Trophoblast cell (in vitro differentiated cells and primary cell): ENCODE results near the gene XPR1.

Experiments
- DNase-seq, 2 donors: peaks; one replicate each; pipeline ENCODE4 v3.0.0-alpha.2; 2016
- H2AFZ ChIP-seq: 2 replicates; pipeline ENCODE4 v1.6.1; 2013; ENCODE audit warnings: low read length, moderate library complexity, mild to moderate bottlenecking; ENCODE audit not compliant: insufficient read depth, poor library complexity
- H2AK5ac ChIP-seq: 2 replicates; pipeline ENCODE4 v1.6.1; 2013; ENCODE audit warnings: mild to moderate bottlenecking, low read length
- H2BK120ac ChIP-seq: 2 replicates; pipeline ENCODE4 v1.6.1; 2013; ENCODE audit warnings: low read length, mild to moderate bottlenecking, moderate library complexity; ENCODE audit not compliant: insufficient read depth, poor library complexity
- H2BK12ac ChIP-seq: 2 replicates; pipeline ENCODE4 v1.6.1; 2013; ENCODE audit warnings: mild to moderate bottlenecking, low read length, moderate library complexity
- H2BK5ac ChIP-seq: 2 replicates; pipeline ENCODE4 v1.6.1; 2013; ENCODE audit warnings: low read length, low read depth, moderate library complexity, mild to moderate bottlenecking; ENCODE audit not compliant: poor library complexity
- H3K14ac ChIP-seq: 2 replicates; pipeline ENCODE4 v1.6.1; 2013; ENCODE audit warnings: mild to moderate bottlenecking, low read length
- H3K18ac ChIP-seq: 2 replicates; pipeline ENCODE4 v1.6.1; 2013; ENCODE audit warnings: mild to moderate bottlenecking, low read length
- H3K23ac ChIP-seq: 2 replicates; pipeline ENCODE4 v1.6.1; 2013; ENCODE audit warnings: low read length
- H3K27ac ChIP-seq: 2 replicates; pipeline ENCODE4 v1.5.1; 2013; ENCODE audit warnings: low read depth, mild to moderate bottlenecking, inconsistent platforms, low read length, moderate library complexity
- H3K27me3 ChIP-seq: 2 replicates; pipeline ENCODE4 v1.6.1; 2013; ENCODE audit warnings: inconsistent platforms, mild to moderate bottlenecking, low read length, moderate library complexity; ENCODE audit not compliant: insufficient read depth
- H3K36me3 ChIP-seq, 2 experiments: 1 replicate in 1 of 2; 2 replicates in 1 of 2; pipeline ENCODE4 v1.6.1; 2013; ENCODE audit warnings: low read length in 2 of 2, mild to moderate bottlenecking in 2 of 2, moderate library complexity in 1 of 2; ENCODE audit not compliant: insufficient read depth in 2 of 2, control insufficient read depth in 1 of 2
- H3K4ac ChIP-seq: 2 replicates; pipeline ENCODE4 v1.6.1; 2013; ENCODE audit warnings: low read depth, mild to moderate bottlenecking, low read length, moderate library complexity
- H3K4me1 ChIP-seq, 2 experiments: 1 replicate in 1 of 2; 2 replicates in 1 of 2; pipeline ENCODE4 v1.6.1; 2013; ENCODE audit warnings: low read length in 2 of 2, mild to moderate bottlenecking in 2 of 2, moderate library complexity in 1 of 2; ENCODE audit not compliant: insufficient read depth in 2 of 2, control insufficient read depth in 1 of 2
- H3K4me2 ChIP-seq: 2 replicates; pipeline ENCODE4 v1.6.1; 2013; ENCODE audit warnings: inconsistent platforms, mild to moderate bottlenecking, low read length, moderate library complexity
- H3K4me3 ChIP-seq: 2 replicates; pipeline ENCODE4 v1.5.1; 2013; ENCODE audit warnings: mild to moderate bottlenecking, low read depth, low read length, inconsistent platforms
- H3K79me1 ChIP-seq: one replicate; pipeline ENCODE4 v1.6.1; 2013; ENCODE audit warnings: low read length
- H3K79me2 ChIP-seq: 2 replicates; pipeline ENCODE4 v1.6.1; 2013; ENCODE audit warnings: low read length, mild to moderate bottlenecking; ENCODE audit not compliant: control insufficient read depth, insufficient read depth, poor library complexity
- H3K9ac ChIP-seq: 2 replicates; pipeline ENCODE4 v1.6.1; 2013; ENCODE audit warnings: mild to moderate bottlenecking, low read length
- H3K9me3 ChIP-seq: 2 replicates; pipeline ENCODE4 v1.6.1; 2013; ENCODE audit warnings: low read depth, mild to moderate bottlenecking, control low read depth, inconsistent platforms, low read length; ENCODE audit not compliant: insufficient read depth
- H4K12ac ChIP-seq: 2 replicates; pipeline ENCODE4 v1.6.1; 2013; ENCODE audit warnings: low read depth, mild to moderate bottlenecking, low read length, moderate library complexity
- H4K8ac ChIP-seq: 2 replicates; pipeline ENCODE4 v1.6.1; 2013; ENCODE audit warnings: low read depth, mild to moderate bottlenecking, low read length, moderate library complexity
- H4K91ac ChIP-seq: one replicate; pipeline ENCODE4 v1.6.1; 2013; ENCODE audit warnings: low read depth, mild to moderate bottlenecking, low read length, moderate library complexity
- WGBS: extraction: QIAGEN DNeasy Blood & Tissue Kit; methylation state at CpG from one replicate; pipeline ENCODE4 v1.1.7; 2013; ENCODE audit warnings: missing lambda C conversion rate; ENCODE audit not compliant: insufficient read length, insufficient coverage; ENCODE audit errors: extremely low coverage; 5-methylcytosine and 5-hydroxymethylcytosine counted together

XPR1 gene

DNA sequence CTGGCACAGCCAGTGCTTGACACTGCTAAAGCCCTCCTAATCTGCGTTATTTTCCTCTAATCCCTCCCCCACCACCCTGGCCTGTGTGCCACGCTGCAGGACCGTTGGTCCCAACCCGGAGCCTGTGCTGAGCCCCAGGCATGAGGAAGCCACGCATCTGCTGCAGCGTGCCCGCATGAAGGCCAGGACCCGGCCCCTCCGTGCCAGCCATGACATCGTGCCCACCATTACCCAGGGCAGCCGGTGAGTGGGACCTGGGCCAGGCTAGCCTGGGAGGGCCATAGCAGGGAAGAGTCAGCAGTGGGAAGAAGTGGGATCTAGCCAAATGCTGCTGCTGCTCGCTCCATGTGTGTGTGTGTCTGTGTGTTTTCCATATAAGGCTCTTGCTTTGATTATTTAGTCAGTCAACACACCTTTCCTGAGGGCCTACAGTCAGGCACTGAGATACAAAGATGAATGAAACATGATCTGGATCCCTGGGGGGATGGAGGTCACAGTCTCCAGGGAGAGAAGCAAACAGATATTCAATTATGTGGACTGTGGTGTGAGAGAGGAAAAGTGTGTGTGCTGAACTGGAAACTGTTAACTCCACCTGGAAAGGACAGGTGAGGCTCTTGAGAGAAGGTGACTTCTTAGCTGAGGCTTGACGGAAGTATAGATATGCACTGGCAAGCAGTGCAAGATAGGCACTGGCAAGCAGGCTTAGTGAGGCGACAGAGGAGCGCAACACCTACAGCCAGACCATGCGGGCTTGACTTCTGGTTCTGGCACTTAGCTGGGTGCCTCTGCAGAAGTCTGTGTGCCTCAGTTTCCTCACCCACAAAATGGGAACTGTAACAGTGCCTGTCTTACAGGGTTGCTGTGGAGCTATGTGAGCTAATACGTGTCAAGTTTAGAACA is 296.8 kb downstream of the XPR1 start:
- Histone ChIP-seq H2AFZ (no peak overlapping the region), H4K8ac (no peak overlapping the region), H3K27me3 (no peaks in the 10 kb centered on the region), H3K27ac (no peak overlapping the region), H3K18ac (no peak overlapping the region), H3K23ac (no peak overlapping the region), H4K12ac (no peak overlapping the region), H2BK5ac (no peak overlapping the region), H3K4me3 (no peak overlapping the region), H2AK5ac (no peak overlapping the region), H3K14ac (no peak overlapping the region), H3K36me3 (no peaks in the 10 kb centered on the region), H3K4me1 (peaks cover 5% of the 10 kb centered on the region in 2 experiments), H3K9me3 (no peaks in the 10 kb centered on the region), H2BK120ac (no peak overlapping the region), H2BK12ac (no peak overlapping the region), H3K9ac (no peak overlapping the region), H3K79me1 (no peaks in the 10 kb centered on the region), H3K79me2 (no peaks in the 10 kb centered on the region), H3K4me2 (no peak overlapping the region), H3K4ac (no peak overlapping the region), H4K91ac (no peak overlapping the region)
- no peak for DNase-seq
- WGBS = no CpG with 5 or more reads among the region's 17 CpGs

DNA sequence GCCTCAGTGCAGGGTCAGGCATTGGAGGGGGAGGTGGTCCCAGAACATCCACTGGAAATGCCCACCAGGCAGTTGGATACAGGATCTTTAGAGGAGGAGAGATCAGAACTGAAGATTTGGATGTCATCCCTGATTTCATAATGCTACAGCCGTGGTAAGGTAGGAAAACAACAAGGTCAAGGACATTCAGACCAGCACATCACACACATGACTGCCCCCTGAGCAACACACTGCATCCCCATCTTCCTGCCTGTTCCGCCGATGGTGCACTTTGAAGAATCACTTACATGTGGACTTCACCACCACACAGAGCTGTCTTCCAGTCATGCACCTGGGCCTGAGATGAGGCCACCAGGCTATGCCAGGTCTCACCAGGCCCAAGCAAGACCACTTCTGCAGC is 297.6 kb downstream of the XPR1 start:
- H3K4me3 ChIP-seq = no peak overlapping the region
- no peak overlapping the region for H3K18ac ChIP-seq
- no peaks in the 10 kb centered on the region for H3K27me3 ChIP-seq
- no peaks in the 10 kb centered on the region for H3K9me3 ChIP-seq
- H3K79me1 ChIP-seq = no peaks in the 10 kb centered on the region
- no peak overlapping the region for H3K9ac ChIP-seq
- H3K79me2 ChIP-seq = no peaks in the 10 kb centered on the region
- H3K4me2 ChIP-seq = no peak overlapping the region
- H3K36me3 ChIP-seq = no peaks in the 10 kb centered on the region
- WGBS = no CpG with 5 or more reads among the region's 3 CpGs
- no peak overlapping the region for H4K12ac ChIP-seq
- H3K23ac ChIP-seq = no peak overlapping the region
- H3K4me1 ChIP-seq = peaks cover 3% of the 10 kb centered on the region in 2 experiments
- H2BK120ac ChIP-seq = no peak overlapping the region
- no peak for DNase-seq
- H3K4ac ChIP-seq = no peak overlapping the region
- no peak overlapping the region for H2AK5ac ChIP-seq
- no peak overlapping the region for H4K91ac ChIP-seq
- no peak overlapping the region for H2BK5ac ChIP-seq
- H4K8ac ChIP-seq = no peak overlapping the region
- H2AFZ ChIP-seq = no peak overlapping the region
- no peak overlapping the region for H3K27ac ChIP-seq
- no peak overlapping the region for H3K14ac ChIP-seq
- no peak overlapping the region for H2BK12ac ChIP-seq

- no peaks in the 10 kb centered on the region for H3K79me1 ChIP-seq
- no peak overlapping the region for H2BK12ac ChIP-seq
- no peak overlapping the region for H2BK120ac ChIP-seq
- no peak overlapping the region for H4K12ac ChIP-seq
- H3K9me3 ChIP-seq = no peaks in the 10 kb centered on the region
- no CpG with 5 or more reads among the region's 5 CpGs for WGBS
- H4K8ac ChIP-seq = no peak overlapping the region
- H3K4me1 ChIP-seq = peaks cover 3% of the 10 kb centered on the region in 2 experiments
- H2AFZ ChIP-seq = no peak overlapping the region
- H3K4me2 ChIP-seq = no peak overlapping the region
- no peak overlapping the region for H3K4me3 ChIP-seq
- no peak overlapping the region for H3K9ac ChIP-seq
- H3K79me2 ChIP-seq = no peaks in the 10 kb centered on the region
- no peaks in the 10 kb centered on the region for H3K27me3 ChIP-seq
- H3K4ac ChIP-seq = no peak overlapping the region
- H3K14ac ChIP-seq = no peak overlapping the region
- no peak overlapping the region for H2AK5ac ChIP-seq
- H2BK5ac ChIP-seq = no peak overlapping the region
- no peak overlapping the region for H3K18ac ChIP-seq
- H3K36me3 ChIP-seq = no peaks in the 10 kb centered on the region
- no peak overlapping the region for H3K23ac ChIP-seq
- DNase-seq = no peak
- no peak overlapping the region for H3K27ac ChIP-seq
- H4K91ac ChIP-seq = no peak overlapping the region
Measured at GRCh38 chr1:180930687-180931086, 298.9 kb downstream of the XPR1 start.

DNA sequence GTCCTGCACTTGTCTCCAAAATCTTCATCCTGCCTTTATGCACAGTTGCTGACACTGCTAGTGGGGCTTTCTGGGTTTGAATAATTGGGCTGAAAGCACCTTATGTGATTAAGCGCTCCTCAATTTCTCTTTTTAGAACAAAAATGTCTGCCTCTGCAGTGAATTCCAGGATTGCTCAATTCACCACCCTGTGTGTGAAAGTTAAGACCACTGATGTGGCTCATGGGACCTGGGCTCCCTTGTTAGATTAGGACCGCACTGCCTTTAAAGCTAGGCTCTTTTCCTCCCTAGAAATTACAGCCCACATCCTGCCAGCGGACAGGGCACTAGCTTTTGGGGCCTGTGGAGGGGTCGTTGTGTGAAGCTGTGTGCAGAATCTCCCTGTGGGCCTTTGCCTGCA is 299.7 kb downstream of the XPR1 start:
- H3K23ac ChIP-seq = no peak overlapping the region
- no peak overlapping the region for H2AK5ac ChIP-seq
- no peak for DNase-seq
- no peaks in the 10 kb centered on the region for H3K79me2 ChIP-seq
- peaks cover 3% of the 10 kb centered on the region in 2 experiments for H3K4me1 ChIP-seq
- no peak overlapping the region for H2AFZ ChIP-seq
- H4K12ac ChIP-seq = no peak overlapping the region
- H3K9ac ChIP-seq = no peak overlapping the region
- no peak overlapping the region for H3K4me3 ChIP-seq
- H4K91ac ChIP-seq = no peak overlapping the region
- H2BK120ac ChIP-seq = no peak overlapping the region
- no peak overlapping the region for H3K4ac ChIP-seq
- H2BK12ac ChIP-seq = no peak overlapping the region
- no peak overlapping the region for H3K4me2 ChIP-seq
- no peaks in the 10 kb centered on the region for H3K79me1 ChIP-seq
- H3K36me3 ChIP-seq = no peaks in the 10 kb centered on the region
- no peaks in the 10 kb centered on the region for H3K27me3 ChIP-seq
- no peak overlapping the region for H3K27ac ChIP-seq
- H4K8ac ChIP-seq = no peak overlapping the region
- H2BK5ac ChIP-seq = no peak overlapping the region
- H3K9me3 ChIP-seq = no peaks in the 10 kb centered on the region
- no peak overlapping the region for H3K14ac ChIP-seq
- WGBS = no CpG with 5 or more reads among the region's 4 CpGs
- no peak overlapping the region for H3K18ac ChIP-seq
